NCI-H345 treated with DMSO at 0.1 percent for 48 hours (cell line): Measurements from ENCODE around the gene LRIG1.

Experiments
- DNase-seq: peaks from one replicate; lab custom pipeline; 2025; ENCODE audit not compliant: unreplicated experiment; lab: John Stamatoyannopoulos, UW

The LRIG1 gene

GRCh38 chr3:66362541-66362941 is 138.3 kb downstream of the LRIG1 start:
- no peak for DNase-seq

- no peak for DNase-seq
Measured at GRCh38 chr3:66361356-66361755, 139.5 kb downstream of the LRIG1 start.

GRCh38 chr3:66355997-66356396 is 144.8 kb downstream of the LRIG1 start:
- no peak for DNase-seq

GRCh38 chr3:66355394-66355793 is 145.4 kb downstream of the LRIG1 start:
- DNase-seq = no peak

- DNase-seq = no peak
Measured at GRCh38 chr3:66354001-66354400, 146.8 kb downstream of the LRIG1 start.

GRCh38 chr3:66353530-66353929 is 147.3 kb downstream of the LRIG1 start:
- DNase-seq = no peak

GRCh38 chr3:66353039-66353438 is 147.8 kb downstream of the LRIG1 start:
- DNase-seq = no peak

GRCh38 chr3:66350601-66351000 is 150.2 kb downstream of the LRIG1 start:
- no peak for DNase-seq

GRCh38 chr3:66348704-66349103 is 152.1 kb downstream of the LRIG1 start:
- no peak for DNase-seq

GRCh38 chr3:66344848-66345578 is 155.8 kb downstream of the LRIG1 start:
- no peak for DNase-seq

GRCh38 chr3:66344391-66344811 is 156.4 kb downstream of the LRIG1 start:
- DNase-seq = no peak

- no peak for DNase-seq
Measured at GRCh38 chr3:66342717-66343356, 158.0 kb downstream of the LRIG1 start.

GRCh38 chr3:66338927-66339326 is 161.9 kb downstream of the LRIG1 start:
- DNase-seq = no peak

GRCh38 chr3:66336333-66336766 is 164.5 kb downstream of the LRIG1 start:
- DNase-seq = no peak

- no peak for DNase-seq
Measured at GRCh38 chr3:66335671-66336070, 165.2 kb downstream of the LRIG1 start.
